ENCODE measurements around the gene UBL3. TPM values are rescaled to one million over a fixed set of nuclear protein-coding genes. Genes with fewer than 3 reads are reported as not detected.

UBL3 gene
- total and polyA plus RNA-seq, 10 of the 15 experiments (the other 5 are each of a cell fraction or from before 2014, with no cell fraction given), result 5.5 to 13.7 (median 10.6) TPM

GRCh38 chr13:29858667-29859066, 8.2 kb upstream of the UBL3 start (continued):
- no peak for TF ChIP-seq ZNF207 (IDR thresholded peaks at IDR 0.05; ENCODE audit: borderline replicate concordance)
- no peak for TF ChIP-seq NFYB (IDR thresholded peaks at IDR 0.05; ENCODE audit: insufficient read depth, low read depth, low read length)
- TF ChIP-seq SKIL (IDR thresholded peaks at IDR 0.05; ENCODE audit: low read depth, poor library complexity, severe bottlenecking), result no peak
- no peak for TF ChIP-seq GABPA (IDR thresholded peaks at IDR 0.05; ENCODE audit: low read depth)
- no peak for TF ChIP-seq USF2 (IDR thresholded peaks at IDR 0.05; ENCODE audit: borderline replicate concordance, low read depth, low read length)
- no peak for TF ChIP-seq FOXM1 (IDR thresholded peaks at IDR 0.05; ENCODE audit: low read depth, low read length)
- TF ChIP-seq MAX (IDR thresholded peaks at IDR 0.05; ENCODE audit: low read depth, low read length), result no peak
- TF ChIP-seq WRNIP1 (IDR thresholded peaks at IDR 0.05; ENCODE audit: borderline replicate concordance, low read depth, low read length), result no peak
- no peak for TF ChIP-seq SMAD1 (IDR thresholded peaks at IDR 0.05; ENCODE audit: low read depth, partially characterized antibody)
- TF ChIP-seq HDAC2 (IDR thresholded peaks at IDR 0.05), result no peak

GRCh38 chr13:29858231-29858630, 7.8 kb upstream of the UBL3 start:
- Histone ChIP-seq H3K9me3 (replicated peaks; ENCODE audit: control insufficient read depth, insufficient read depth, low read length) (no peaks in the 10 kb centered on the region), H3K79me2 (ENCODE audit: control insufficient read depth, insufficient read depth, low read length) (no peaks in the 10 kb centered on the region), H2AFZ (ENCODE audit: control insufficient read depth, low read depth, low read length) (no peak overlapping the region), H3K9ac (ENCODE audit: control insufficient read depth, insufficient read depth, low read length) (no peak overlapping the region), H3K27me3 (replicated peaks in 1 of 2; ENCODE audit: control insufficient read depth in 2 of 2, insufficient read depth in 2 of 2, low read length in 1 of 2) (no peaks in the 10 kb centered on the region; a peak in 1 of 4 replicates), H3K4me2 (ENCODE audit: control insufficient read depth, insufficient read depth) (no peak overlapping the region), H3K27ac (ENCODE audit: control insufficient read depth, insufficient read depth) (no peak overlapping the region), H4K20me1 (ENCODE audit: control insufficient read depth, insufficient read depth) (no peaks in the 10 kb centered on the region), H3K4me1 (ENCODE audit: control insufficient read depth, insufficient read depth, low read length) (no peaks in the 10 kb centered on the region), H3K36me3 (ENCODE audit: control insufficient read depth in 2 of 2, insufficient read depth in 2 of 2, low read length in 1 of 2) (no peaks in the 10 kb centered on the region), H3K4me3 (no peak overlapping the region)
- BruUV-seq (replicated peaks), result no TSS peak
- in situ Hi-C loops (cut with MboI) (no loop called here), intact Hi-C loops (cut with micrococcal nuclease; ENCODE audit: unreplicated experiment) (no loop called here)
- 7% methylated on average over 1 of the region's 1 CpG for WGBS (ENCODE audit: insufficient coverage, insufficient replicate concordance, low lambda C conversion rate, missing lambda C conversion rate)
- ChIA-PET CTCF (no interaction called here), SMC1A (ENCODE audit: uncharacterized antibody, unreplicated experiment) (interaction anchor here (0.6 kb wide), 1 partner anchor 92 kb away, joined by 3 read pairs; no protein-coding TSS in a partner anchor), RAD21 (ENCODE audit: unreplicated experiment) (no interaction called here), POLR2A (no interaction called here)
- DNase-seq (ENCODE audit: low read depth, low spot score) (no peak), FAIRE-seq (no peak), ATAC-seq (no peak)
- TF ChIP-seq TARDBP (IDR thresholded peaks at IDR 0.05; ENCODE audit: borderline replicate concordance) (no peak), CHD4 (IDR thresholded peaks at IDR 0.05) (no peak), PAX5 (IDR thresholded peaks at IDR 0.05; ENCODE audit: borderline replicate concordance, low read depth, low read length) (no peak), SP1 (IDR thresholded peaks at IDR 0.05; ENCODE audit: low read depth, low read length) (no peak), FOXK2 (IDR thresholded peaks at IDR 0.05) (no peak), HCFC1 (IDR thresholded peaks at IDR 0.05; ENCODE audit: low read length) (no peak), EP300 (IDR thresholded peaks at IDR 0.05; ENCODE audit: borderline replicate concordance in 1 of 2, control insufficient read depth in 1 of 2, low read depth in 2 of 2, low read length in 2 of 2) (no peak), NKRF (conservative IDR thresholded peaks at IDR 0.05) (no peak), POLR2AphosphoS5 (IDR thresholded peaks at IDR 0.05; ENCODE audit: low read length) (no peak), ESRRA (IDR thresholded peaks at IDR 0.05; ENCODE audit: low read length) (no peak), KLF5 (IDR thresholded peaks at IDR 0.05; ENCODE audit: partially characterized antibody) (no peak), CBFB (IDR thresholded peaks at IDR 0.05; ENCODE audit: low read depth) (no peak)
